HCEC 1CT (cell line): ENCODE data around the gene NFYA.
"Not testable (repeated sequence)": the region's sequence is repeated elsewhere in the genome, so short reads cannot be mapped to it uniquely, and the experiment has no call there.

Experiments
- DNase-seq: peaks from one replicate; pipeline ENCODE4 v3.0.0-alpha.2; 2017

NFYA gene

DNA sequence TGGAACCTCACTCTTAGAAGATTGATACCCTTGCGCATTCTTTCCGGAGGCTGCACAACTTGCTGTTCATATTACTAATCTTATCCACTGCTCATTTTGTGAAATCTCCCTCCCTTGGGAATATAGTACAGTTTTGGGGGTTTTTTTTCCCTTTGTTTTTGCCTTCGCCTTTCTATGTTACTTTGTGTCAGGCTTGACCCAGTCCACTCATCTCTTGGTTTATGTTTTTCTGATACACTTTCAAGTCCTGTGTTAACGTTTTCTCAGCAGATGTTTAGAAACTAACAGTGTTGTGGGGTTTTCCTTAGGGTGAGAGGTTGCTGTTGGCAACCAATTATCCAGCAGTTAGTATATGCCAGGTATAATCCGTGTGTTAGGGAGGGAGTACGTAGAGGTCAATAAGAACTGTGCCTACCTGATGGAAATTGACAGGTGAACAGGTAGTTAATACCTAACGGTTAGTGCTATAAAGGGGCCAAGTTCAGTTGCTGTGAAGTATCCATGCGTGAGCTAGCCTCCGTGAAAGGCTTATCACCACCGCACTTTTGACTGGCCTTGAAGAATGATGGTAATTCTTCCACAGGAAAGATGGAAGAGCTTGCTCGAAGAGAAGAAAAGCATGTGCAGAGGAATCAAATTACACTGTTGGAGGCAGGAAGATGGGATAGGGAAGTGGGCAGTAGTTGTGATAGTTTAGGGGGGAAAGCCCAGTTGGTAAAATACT, 1.4 kb downstream of the NFYA start:
- DNase-seq, result peak; percentile 16

GRCh38 chr6:41074692-41075436, 2.1 kb downstream of the NFYA start:
- peak; percentile 21 for DNase-seq

GRCh38 chr6:41075651-41076626, 3.2 kb downstream of the NFYA start:
- no peak for DNase-seq

DNA sequence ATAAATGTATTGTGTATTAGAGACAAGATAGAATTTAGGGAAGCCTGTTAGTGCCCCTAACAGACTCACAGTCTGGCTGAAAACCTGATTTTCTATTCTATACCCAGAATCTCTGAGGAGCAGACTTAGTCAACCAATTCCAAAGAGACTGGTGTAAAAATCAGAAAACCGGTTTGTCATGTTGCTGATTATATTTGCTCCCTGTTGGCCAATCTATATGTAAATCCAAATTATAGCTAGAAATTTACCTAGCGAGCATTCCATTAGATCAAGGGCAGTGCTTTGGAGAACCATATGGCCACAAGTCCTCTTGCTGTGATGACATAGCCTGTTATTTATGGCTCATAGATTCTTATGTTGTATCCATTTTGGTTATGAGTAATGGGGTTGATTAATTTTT, 4.8 kb downstream of the NFYA start:
- peak; percentile 4 for DNase-seq

DNA sequence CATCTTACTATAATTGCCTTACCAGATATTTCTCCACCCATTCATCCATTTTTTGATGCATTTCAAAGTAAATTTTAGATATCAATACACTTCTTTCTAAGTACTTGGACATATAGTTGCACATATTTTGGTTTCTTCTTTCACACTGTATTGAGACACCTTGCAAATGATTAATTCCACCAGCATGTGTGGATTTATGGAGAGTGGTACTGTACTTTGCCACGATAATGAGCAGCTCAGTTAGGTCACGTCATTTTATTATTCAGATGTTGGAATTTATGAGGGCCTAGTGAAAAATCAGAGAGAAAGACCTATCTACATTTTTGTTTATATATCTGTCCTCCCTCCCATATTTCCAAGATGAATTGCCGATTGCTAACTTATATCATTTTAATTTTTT, 5.3 kb downstream of the NFYA start:
- no peak for DNase-seq

DNA sequence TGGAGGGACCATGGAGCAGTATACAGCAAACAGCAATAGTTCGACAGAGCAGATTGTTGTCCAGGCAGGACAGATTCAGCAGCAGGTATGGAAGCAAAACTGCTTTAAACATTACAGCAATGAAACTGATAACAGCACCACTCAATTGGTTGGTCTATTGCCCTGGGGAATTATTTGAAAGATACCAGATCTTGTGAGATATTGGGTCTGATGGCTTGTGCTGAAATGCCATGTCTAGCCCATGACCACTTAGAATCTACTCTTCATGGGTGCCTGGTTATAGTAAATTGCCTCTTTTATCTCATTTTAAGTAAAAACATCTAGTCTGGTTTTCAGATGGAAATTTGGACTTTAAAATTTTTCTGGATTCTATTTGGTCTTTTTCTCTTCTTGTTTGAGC, 6.3 kb downstream of the NFYA start:
- DNase-seq, result no peak

DNA sequence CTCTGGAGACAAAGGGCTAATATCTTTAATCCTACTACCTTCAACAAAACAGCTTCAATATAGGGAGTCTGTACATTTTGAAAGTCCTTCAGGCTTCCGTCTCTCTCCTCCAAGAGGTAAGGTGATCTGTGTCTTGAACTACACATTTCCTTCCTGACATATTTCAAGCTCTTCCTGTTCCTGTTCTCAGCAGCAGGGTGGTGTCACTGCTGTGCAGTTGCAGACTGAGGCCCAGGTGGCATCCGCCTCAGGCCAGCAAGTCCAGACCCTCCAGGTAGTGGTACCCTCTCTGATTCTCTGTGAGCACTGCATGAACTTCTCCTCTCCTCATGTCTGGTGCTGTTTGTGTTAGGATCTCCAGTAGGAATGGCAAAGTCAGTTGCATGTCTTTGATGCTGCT, 7.8 kb downstream of the NFYA start:
- DNase-seq, result no peak

DNA sequence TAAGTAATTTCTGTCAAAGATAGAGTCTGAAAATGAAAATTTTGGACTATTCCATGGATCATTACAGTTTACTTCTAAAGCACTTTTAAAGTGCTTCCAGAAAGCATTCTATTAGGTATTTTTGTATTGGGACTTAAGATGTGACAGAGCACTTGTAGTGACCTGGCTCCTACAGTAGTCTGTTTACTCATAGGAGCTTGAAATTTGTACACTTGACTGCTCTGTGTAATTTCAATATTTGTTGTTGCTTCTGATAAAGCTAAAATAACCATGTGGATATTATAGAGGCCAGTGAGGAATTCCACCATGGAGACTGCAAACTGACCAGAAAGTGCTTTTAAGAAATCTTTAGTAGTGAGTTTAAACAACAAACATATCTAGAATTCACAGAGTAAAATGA, 10.3 kb downstream of the NFYA start:
- DNase-seq, result no peak

DNA sequence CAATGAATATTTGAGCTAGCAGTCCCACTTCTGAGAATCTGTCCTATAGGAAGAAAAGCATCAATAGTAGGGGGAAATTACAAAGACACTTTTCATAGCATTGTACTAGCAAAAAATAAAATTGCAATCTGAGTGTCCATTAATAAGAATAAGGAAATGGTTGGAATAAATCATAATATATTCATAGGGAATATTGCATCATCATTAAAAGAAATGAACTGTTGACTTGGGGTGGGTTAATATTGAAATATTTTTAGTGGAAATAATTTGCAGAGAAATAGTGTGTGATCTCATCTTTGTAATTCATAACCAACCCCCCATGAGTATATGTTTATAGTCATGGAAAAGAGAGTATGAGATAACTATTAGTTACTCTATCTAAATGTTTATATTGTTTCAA, 12.4 kb downstream of the NFYA start:
- no peak for DNase-seq

DNA sequence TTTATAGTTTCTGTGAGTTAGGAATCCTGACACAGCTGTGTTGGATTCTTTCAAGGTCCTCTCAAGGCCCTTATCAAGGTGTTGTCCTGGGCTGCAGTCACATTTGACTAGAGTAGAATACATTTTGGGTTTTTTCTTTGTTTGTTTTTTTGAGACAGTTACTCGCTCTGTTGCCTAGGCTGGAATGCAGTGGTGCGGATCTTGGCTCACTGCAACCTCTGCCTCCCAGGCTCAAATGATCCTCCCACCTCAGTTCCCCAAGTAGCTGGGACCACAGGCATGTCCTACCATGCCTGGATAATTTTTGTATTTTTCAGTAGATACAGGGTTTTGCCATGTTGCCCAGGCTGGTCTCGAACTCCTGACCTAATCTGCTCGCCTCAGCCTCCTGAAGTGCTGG, 15.7 kb downstream of the NFYA start:
- DNase-seq, result no peak

- no peak for DNase-seq
Measured at GRCh38 chr6:41090841-41091761, 18.3 kb downstream of the NFYA start.

- peak; percentile 11 for DNase-seq
Measured at GRCh38 chr6:41092421-41093140, 19.8 kb downstream of the NFYA start.

DNA sequence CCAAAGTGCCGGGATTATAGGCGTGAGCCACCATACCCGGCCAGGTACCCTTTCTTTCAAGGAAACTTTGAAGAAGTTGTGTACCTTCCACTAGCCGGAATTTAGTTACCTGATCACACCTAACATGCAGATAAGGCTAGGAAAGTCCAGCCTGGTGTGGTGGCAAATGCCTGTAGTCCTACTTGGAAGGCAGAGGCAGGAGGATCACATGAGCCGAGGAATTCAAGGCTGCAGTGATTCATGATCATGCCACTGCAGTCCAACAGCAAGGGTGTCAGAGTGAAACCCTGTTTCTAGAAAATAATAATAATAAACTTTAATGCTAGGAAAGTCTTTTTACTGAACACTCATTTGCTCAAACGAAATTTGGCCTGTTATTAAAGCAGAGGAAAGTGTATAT, 21.0 kb downstream of the NFYA start:
- no peak for DNase-seq

DNA sequence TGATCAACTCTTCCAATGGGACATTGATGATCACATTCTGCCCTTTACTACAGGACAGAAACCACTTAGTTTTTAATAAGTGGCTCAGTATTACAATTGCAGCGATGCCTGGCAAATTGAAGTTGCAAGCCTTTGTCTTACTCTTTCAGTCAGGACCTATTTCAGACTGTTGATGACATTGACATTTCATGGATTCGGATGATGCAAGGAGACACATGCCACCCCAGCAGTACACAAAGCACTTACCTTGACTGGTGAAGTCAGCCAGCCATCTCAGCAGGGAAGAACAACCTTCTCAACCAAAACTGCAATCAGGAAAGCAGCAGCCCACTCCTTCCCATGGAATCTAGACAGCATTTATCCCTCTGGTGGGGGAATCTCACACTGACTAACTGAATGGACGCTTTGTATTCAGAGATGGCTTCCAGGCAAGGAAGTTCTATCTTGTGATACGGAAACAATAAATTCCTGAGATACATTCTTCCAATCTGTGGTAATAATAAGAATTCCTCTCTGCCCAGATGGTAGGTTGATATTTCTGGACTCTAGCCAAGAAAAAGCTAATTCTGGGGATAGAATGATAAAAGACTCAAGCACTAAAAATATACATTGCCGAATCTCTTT, 24.8 kb downstream of the NFYA start:
- DNase-seq, result no peak

DNA sequence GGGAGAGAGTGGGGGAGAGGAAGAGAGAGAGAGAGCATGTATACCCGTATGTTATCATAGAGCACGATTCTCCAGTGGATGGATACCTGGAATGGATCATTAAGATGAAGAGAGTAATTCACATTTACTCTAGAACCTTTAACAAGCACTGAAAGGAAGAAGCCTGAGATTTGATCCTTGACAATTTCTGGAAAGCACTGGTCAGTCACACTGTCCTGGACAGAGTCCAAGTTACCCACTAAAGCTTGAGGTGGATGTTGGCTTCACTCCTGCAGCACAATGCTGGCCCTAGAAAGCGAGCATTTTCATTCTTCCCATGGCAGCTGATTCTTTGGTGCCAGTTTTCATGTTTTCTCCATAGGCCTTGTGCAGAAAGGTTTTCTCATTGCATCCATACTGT, 25.6 kb downstream of the NFYA start:
- DNase-seq, result no peak

DNA sequence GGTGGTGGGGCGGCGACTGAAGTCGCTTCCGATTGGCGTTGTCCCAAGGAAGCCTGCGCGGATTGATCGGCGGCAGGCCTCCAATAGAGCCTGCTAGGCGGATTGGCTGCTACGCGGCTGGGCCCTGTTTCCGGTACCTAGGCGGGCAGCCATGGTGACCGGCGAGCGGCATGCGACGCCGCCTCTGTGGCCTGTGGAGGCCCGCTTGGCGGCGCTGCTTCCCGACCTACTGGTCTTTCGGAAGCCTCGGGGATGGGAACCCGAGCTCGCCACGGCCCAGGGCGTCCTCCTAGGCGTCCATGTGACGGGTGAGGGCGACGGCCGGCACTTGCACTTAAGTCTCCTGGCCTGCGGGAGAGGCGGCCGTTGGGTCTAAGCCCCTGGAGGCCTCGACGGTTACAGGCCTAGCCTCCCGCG, 28.1 kb downstream of the NFYA start:
- DNase-seq, result no peak

DNA sequence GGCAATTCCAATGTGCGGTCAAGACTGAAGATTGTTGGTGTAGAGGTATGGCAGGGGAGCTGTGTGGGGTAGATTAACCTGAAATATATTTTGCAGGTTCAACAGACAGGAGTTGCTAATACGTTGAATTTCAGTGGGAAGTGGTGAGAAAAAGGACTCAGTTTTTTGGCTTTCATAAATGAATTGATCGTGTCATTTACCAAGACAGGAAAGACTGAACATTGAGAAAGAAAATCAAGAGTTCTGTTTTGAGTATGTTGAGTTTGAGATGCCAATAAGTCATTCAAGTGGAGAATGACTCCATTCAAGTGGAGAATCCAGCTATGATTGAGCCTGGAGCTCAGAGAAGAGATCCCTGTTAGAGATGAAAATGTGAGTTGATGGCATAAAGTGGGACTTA, 31.1 kb downstream of the NFYA start:
- no peak for DNase-seq

DNA sequence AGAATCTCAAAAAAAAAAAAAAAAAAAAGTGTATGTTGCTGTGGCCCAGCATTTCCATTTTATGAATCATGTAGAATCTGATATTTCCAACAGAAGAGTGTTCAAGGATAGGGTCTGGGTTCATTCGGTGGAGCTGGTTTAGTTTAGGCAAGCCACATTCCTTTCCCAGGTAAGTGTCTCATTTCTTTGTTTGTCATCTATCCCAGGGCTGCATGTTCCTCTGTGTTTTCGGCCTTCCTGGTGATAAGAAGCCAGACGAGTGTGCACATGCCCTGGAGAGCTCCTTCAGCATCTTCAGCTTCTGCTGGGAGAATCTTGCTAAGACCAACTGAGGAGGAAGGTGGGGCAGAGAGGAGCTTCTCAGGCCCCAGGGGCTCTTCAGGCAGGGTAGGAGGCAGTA, 38.2 kb downstream of the NFYA start:
- no peak for DNase-seq

DNA sequence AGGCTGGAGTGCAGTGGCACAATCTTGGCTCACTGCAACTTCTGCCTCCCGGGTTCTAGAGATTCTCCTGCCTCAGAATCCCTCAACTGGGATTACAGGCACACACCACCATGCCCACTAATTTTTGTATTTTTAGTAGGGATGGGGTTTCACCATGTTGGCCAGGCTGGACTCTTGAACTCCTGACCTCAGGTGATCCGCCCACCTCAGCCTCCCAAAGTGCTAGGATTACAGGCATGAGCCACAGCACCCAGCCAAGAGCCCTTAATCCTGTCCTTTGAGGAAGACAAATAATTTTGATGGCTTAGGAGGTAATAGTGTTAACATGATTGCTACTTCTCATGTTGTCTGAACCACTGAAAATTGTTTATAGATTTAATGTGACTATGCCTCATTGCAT, 42.3 kb downstream of the NFYA start:
- DNase-seq, result not testable (repeated sequence)

- DNase-seq, result no peak
Measured at GRCh38 chr6:41119508-41119907, 46.7 kb downstream of the NFYA start.

DNA sequence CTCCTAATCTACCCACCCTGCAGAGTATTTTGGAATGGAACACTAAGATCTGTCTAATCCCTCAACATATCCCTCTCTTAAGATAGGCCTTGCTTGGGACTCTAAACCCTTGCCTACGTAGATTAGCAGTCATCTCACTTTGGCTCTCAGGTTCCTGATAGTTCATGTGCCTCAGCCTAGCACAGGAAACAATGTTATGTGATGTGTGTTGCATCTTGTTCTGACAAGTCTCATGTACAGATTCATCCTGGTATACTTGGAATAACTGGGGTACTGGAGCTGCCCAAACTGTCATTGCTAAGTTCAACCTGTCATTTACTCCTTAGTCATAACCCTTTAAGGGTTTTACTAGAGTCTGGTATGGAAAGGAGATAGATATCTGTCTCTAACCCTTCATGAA, 47.3 kb downstream of the NFYA start:
- DNase-seq, result no peak
